IMR-90 (cell line): Measurements from ENCODE around the gene PODXL2. TPM values are rescaled to one million over a fixed set of nuclear protein-coding genes. Genes with fewer than 3 reads are reported as not detected.
A peak's percentile ranks its signal among the peaks of the same experiment; 100 is the strongest.

Experiments
- ATAC-seq: fragments of 200-7000 bp; cut with Tn5 transposase; 2 replicates; pipeline ENCODE4 v1.9.1; 2020; ENCODE audit warnings: low read depth, mild to moderate bottlenecking, moderate library complexity
- BruUV-seq: library from RNA; stranded (reverse); fragments of 400-500 nt; replicated peaks from 2 replicates; lab custom pipeline; 2021; lab: Mats Ljungman, UMichigan
- CTCF ChIA-PET: fragments of 300-600 bp; formaldehyde crosslinking; extraction: SDS; loops from one replicate; lab custom pipeline; 2021; ENCODE audit warnings: antibody characterized with exemption; lab: Yijun Ruan, JAX
- POLR2A ChIA-PET: fragments of 300-600 bp; sonication (Branson Sonifier 250); formaldehyde crosslinking; loops from one replicate; lab custom pipeline; 2022; ENCODE audit warnings: antibody characterized with exemption; ENCODE audit not compliant: unreplicated experiment; lab: Charles Lee
- DNase-seq: peaks from one replicate; pipeline ENCODE4 v3.0.0; 2013
- H2AFZ ChIP-seq: replicated peaks from 2 replicates; pipeline ENCODE3; 2013; ENCODE audit warnings: low read length, mild to moderate bottlenecking; ENCODE audit not compliant: poor library complexity
- H2AK5ac ChIP-seq: 2 replicates; pipeline ENCODE4 v1.6.1; 2013; ENCODE audit warnings: low read depth, low read length, inconsistent platforms
- H2AK9ac ChIP-seq: replicated peaks from 2 replicates; pipeline ENCODE3; 2013; ENCODE audit warnings: mild to moderate bottlenecking, low read depth, low read length, moderate library complexity; ENCODE audit not compliant: poor library complexity
- H2BK120ac ChIP-seq: 2 replicates; pipeline ENCODE4 v1.6.1; 2013; ENCODE audit warnings: low read depth, low read length, inconsistent platforms
- H2BK15ac ChIP-seq: 3 replicates; pipeline ENCODE4 v1.6.1; 2013; ENCODE audit warnings: low read depth, low read length, inconsistent platforms
- H2BK20ac ChIP-seq: 2 replicates; pipeline ENCODE4 v1.6.1; 2013; ENCODE audit warnings: low read depth, mild to moderate bottlenecking, inconsistent platforms, low read length, moderate library complexity
- H2BK5ac ChIP-seq: 2 replicates; pipeline ENCODE4 v1.6.1; 2013; ENCODE audit warnings: mild to moderate bottlenecking, low read depth, low read length, inconsistent platforms; ENCODE audit not compliant: poor library complexity, severe bottlenecking
- H3K14ac ChIP-seq: replicated peaks from 2 replicates; pipeline ENCODE4 v1.6.1; 2013; ENCODE audit warnings: low read depth, low read length, inconsistent platforms
- H3K18ac ChIP-seq: 2 replicates; pipeline ENCODE4 v1.6.1; 2013; ENCODE audit warnings: low read depth, low read length, control low read depth
- H3K23ac ChIP-seq: 2 replicates; pipeline ENCODE4 v1.6.1; 2013; ENCODE audit warnings: low read depth, low read length, inconsistent platforms
- H3K27ac ChIP-seq: 2 replicates; pipeline ENCODE4 v1.5.1; 2013; ENCODE audit warnings: mild to moderate bottlenecking, control low read depth, low read length; ENCODE audit not compliant: insufficient read depth
- H3K27me3 ChIP-seq: 2 replicates; pipeline ENCODE4 v1.6.1; 2013; ENCODE audit warnings: low read length; ENCODE audit not compliant: control insufficient read depth, insufficient read depth
- H3K36me3 ChIP-seq: 2 replicates; pipeline ENCODE4 v1.6.1; 2013; ENCODE audit warnings: low read length, mixed read lengths; ENCODE audit not compliant: control insufficient read depth, insufficient read depth
- H3K4ac ChIP-seq: 2 replicates; pipeline ENCODE4 v1.6.1; 2013; ENCODE audit warnings: low read depth, low read length, inconsistent platforms
- H3K4me1 ChIP-seq: 2 replicates; pipeline ENCODE4 v1.6.1; 2013; ENCODE audit warnings: low read length, mixed read lengths; ENCODE audit not compliant: control insufficient read depth, insufficient read depth
- H3K4me2 ChIP-seq: 2 replicates; pipeline ENCODE4 v1.6.1; 2013; ENCODE audit warnings: low read depth, mild to moderate bottlenecking, control low read depth, low read length, moderate library complexity
- H3K4me3 ChIP-seq: 2 replicates; pipeline ENCODE4 v1.5.1; 2013; ENCODE audit warnings: low read depth, mild to moderate bottlenecking, control low read depth, low read length, moderate library complexity; ENCODE audit not compliant: insufficient read depth
- H3K56ac ChIP-seq: 2 replicates; pipeline ENCODE4 v1.6.1; 2013; ENCODE audit warnings: low read length, inconsistent platforms; ENCODE audit not compliant: insufficient read depth; ENCODE audit errors: extremely low read depth
- H3K79me1 ChIP-seq, 2 experiments: 2 replicates each; pipeline ENCODE4 v1.6.1; 2013; ENCODE audit warnings: low read length in 2 of 2, inconsistent platforms in 1 of 2, low read depth in 1 of 2
- H3K9ac ChIP-seq: 2 replicates; pipeline ENCODE4 v1.6.1; 2013; ENCODE audit warnings: low read depth, low read length, control low read depth
- H3K9me1 ChIP-seq: 2 replicates; pipeline ENCODE4 v1.6.1; 2013; ENCODE audit warnings: low read length, inconsistent platforms; ENCODE audit not compliant: insufficient read depth
- H3K9me3 ChIP-seq: 2 replicates; pipeline ENCODE4 v1.6.1; 2013; ENCODE audit warnings: low read length; ENCODE audit not compliant: control insufficient read depth, insufficient read depth
- H4K20me1 ChIP-seq: 2 replicates; pipeline ENCODE4 v1.6.1; 2013; ENCODE audit warnings: low read length, inconsistent platforms; ENCODE audit not compliant: insufficient read depth
- H4K5ac ChIP-seq: 2 replicates; pipeline ENCODE4 v1.6.1; 2013; ENCODE audit warnings: mild to moderate bottlenecking, low read depth, low read length, control low read depth
- H4K8ac ChIP-seq, 2 experiments: 2 replicates each; pipeline ENCODE4 v1.6.1; 2013; ENCODE audit warnings: low read depth in 2 of 2, low read length in 2 of 2, control low read depth in 1 of 2, inconsistent platforms in 1 of 2
- H4K91ac ChIP-seq: 2 replicates; pipeline ENCODE4 v1.6.1; 2013; ENCODE audit warnings: low read depth, low read length, inconsistent platforms; ENCODE audit not compliant: insufficient read depth
- FOS ChIP-seq: fragments of 150-350 bp; IDR thresholded peaks from 2 replicates; pipeline ENCODE4 v1.6.1; 2016; ENCODE audit warnings: low read depth, low read length
- MAZ ChIP-seq: IDR thresholded peaks from 2 replicates; pipeline ENCODE4 v1.6.1; 2012; ENCODE audit warnings: low read depth, mild to moderate bottlenecking, low read length, improper control_type of control experiment, moderate library complexity, borderline replicate concordance
- POLR2A ChIP-seq: IDR thresholded peaks from 2 replicates; pipeline ENCODE4 v1.6.1; 2012; ENCODE audit warnings: mild to moderate bottlenecking, low read depth, low read length
- WGBS, 2 experiments: methylation state at CpG; one replicate each; pipeline versions ENCODE4 v1.1.5 to v1.1.7; 2013; ENCODE audit warnings: missing lambda C conversion rate in 2 of 2; ENCODE audit not compliant: insufficient read length in 1 of 2; ENCODE audit errors: extremely low coverage in 2 of 2; 5-methylcytosine and 5-hydroxymethylcytosine counted together
- dilution Hi-C: fragments of 300-500 bp; cut with HindIII; formaldehyde crosslinking; loops from one replicate; pipeline ENCODE4 v1.14.3; 2018; ENCODE audit warnings: low sequenced_read_pairs; ENCODE audit not compliant: unreplicated experiment
- in situ Hi-C: fragments of 300-500 bp; cut with MboI; formaldehyde crosslinking; loops from 3 replicates; pipeline ENCODE4 v1.14.3; 2019; ENCODE audit warnings: low sequenced_read_pairs, inconsistent platforms, mixed read lengths
- intact Hi-C: fragments of 100-400 bp; cut with micrococcal nuclease; formaldehyde crosslinking; loops from 2 replicates; pipeline ENCODE4 v1.10.0; 2022
- polyA plus RNA-seq, 3 experiments: library from polyadenylated mRNA; depleted of rRNA; stranded (reverse); fragments of >200 nt; gene quantifications; 2 replicates each; pipeline ENCODE4 v1.2.3, GENCODE V29; 2012; ENCODE audit warnings: low replicate concordance in 1 of 3
- total RNA-seq: library from RNA; depleted of rRNA; stranded (reverse); fragments of >200 nt; gene quantifications from 2 replicates; pipeline ENCODE4 v1.2.3, GENCODE V29; 2012

Gene PODXL2
- total and polyA plus RNA-seq, 2 of the 4 experiments (the other 2 are of a cell fraction) = 1.6 to 5.4 TPM

- intact Hi-C loops = loop anchor here (1.0 kb wide), 1 partner anchor 12 kb away; no protein-coding TSS in a partner anchor
These were observed 43.6 kb downstream of the PODXL2 start, which contains the start of gene ABTB1 for GRCh38 chr3:127672429-127673190. ABTB1 (plus strand) TSS chr3:127672952; CDS start chr3:127673026, 74 bp downstream.

More at GRCh38 chr3:127672429-127673190, 43.6 kb downstream of the PODXL2 start, which contains the start of gene ABTB1:
- POLR2A ChIA-PET = no interaction called here
- in situ Hi-C loops = no loop called here
- Histone ChIP-seq H2BK5ac (peak within 1 kb of the TSS; percentile 69), H2AFZ (peak within 1 kb of the TSS; percentile 98), H2BK15ac (no peak within 1 kb of the TSS; the same call in 2 of the 3 replicates), H3K4me1 (peaks cover 10% of the 10 kb centered on the region), H3K27me3 (no peaks in the 10 kb centered on the region), H3K14ac (peak within 1 kb of the TSS; percentile 98), H3K79me1 (peaks cover 19 to 35% of the 10 kb centered on the region in 2 experiments), H3K4me3 (peak within 1 kb of the TSS; percentile 97), H3K56ac (peak within 1 kb of the TSS; percentile 52), H3K9ac (peak within 1 kb of the TSS; percentile 95), H4K5ac (peak within 1 kb of the TSS; percentile 83), H3K9me3 (no peaks in the 10 kb centered on the region), H4K8ac (peak within 1 kb of the TSS; percentile 95 to 99), H3K9me1 (peaks cover 10% of the 10 kb centered on the region; the same call in 1 of the 2 replicates), H4K20me1 (no peaks in the 10 kb centered on the region; the same call in none of the 2 replicates), H2BK20ac (no peak within 1 kb of the TSS), H2AK5ac (peak within 1 kb of the TSS; percentile 98), H3K27ac (peak within 1 kb of the TSS; percentile 91), H4K91ac (peak within 1 kb of the TSS; percentile 73), H3K4me2 (peak within 1 kb of the TSS; percentile 73), H3K4ac (peak within 1 kb of the TSS; percentile 95), H3K18ac (peak within 1 kb of the TSS; percentile 76), H2BK120ac (peak within 1 kb of the TSS; percentile 84), H3K23ac (peak within 1 kb of the TSS; percentile 97), H2AK9ac (peak within 1 kb of the TSS; percentile 100), H3K36me3 (peaks cover 14% of the 10 kb centered on the region; the same call in 1 of the 2 replicates)
- BruUV-seq = no TSS peak
- ATAC-seq = peak; percentile 94
- CTCF ChIA-PET = interaction anchor here (0.5 kb wide), 1 partner anchor 15 kb away, joined by 3 read pairs; no protein-coding TSS in a partner anchor
- peak; percentile 58 for DNase-seq
- 0% methylated on average over 21 of the region's 102 CpGs; no CpG with 5 or more reads in 1 of the 2 experiments for WGBS, 2 experiments
- TF ChIP-seq MAZ = peak; percentile 71; the same call in 1 of the 2 replicates
- TF ChIP-seq FOS = no peak
- peak; percentile 95 for TF ChIP-seq POLR2A
- dilution Hi-C loops = no loop called here
